B cell (primary cell): Measurements from ENCODE around the gene GSTA2. TPM values are rescaled to one million over a fixed set of nuclear protein-coding genes. Genes with fewer than 3 reads are reported as not detected.
"Not testable (repeated sequence)": the region's sequence is repeated elsewhere in the genome, so short reads cannot be mapped to it uniquely, and the experiment has no call there.

ENCODE experiments used
- ATAC-seq: fragments of 200-7000 bp; cut with Tn5 transposase; one replicate; pipeline ENCODE4 v1.10.0; 2021; ENCODE audit warnings: low read depth, mild to moderate bottlenecking, moderate number of reproducible peaks, moderate library complexity
- CTCF ChIA-PET: fragments of 350-600 bp; sonication (Branson Sonifier 250); formaldehyde crosslinking; loops from one replicate; lab custom pipeline; 2021; ENCODE audit warnings: antibody characterized with exemption, inconsistent platforms; lab: Charles Lee
- POLR2A ChIA-PET: fragments of 350-600 bp; sonication (Branson Sonifier 250); formaldehyde crosslinking; loops from one replicate; lab custom pipeline; 2021; ENCODE audit warnings: antibody characterized with exemption; lab: Charles Lee
- DNase-seq: peaks from one replicate; pipeline ENCODE4 v3.0.0; 2013
- H2AFZ ChIP-seq: 2 replicates; pipeline ENCODE4 v1.6.1; 2012; ENCODE audit warnings: mild to moderate bottlenecking, low read depth, low read length; ENCODE audit not compliant: insufficient read depth, poor library complexity, severe bottlenecking
- H3K27ac ChIP-seq, 2 donors: 1 replicate in 1 of 2; 2 replicates in 1 of 2; pipeline ENCODE4 v1.5.1; 2012 to 2013; ENCODE audit warnings: low read length in 2 of 2, mild to moderate bottlenecking in 2 of 2, moderate library complexity in 1 of 2
- H3K27me3 ChIP-seq, 4 experiments: fragments of 200-600 bp in 1 of 4; sonication (generic) in 1 of 4; replicated peaks in 1 of 4; 1 replicate in 2 of 4; 2 replicates in 2 of 4; pipeline versions ENCODE4 v1.6.1 to v1.7.0; 2013 to 2016; ENCODE audit warnings: low read length in 3 of 4, mild to moderate bottlenecking in 2 of 4, mixed read lengths in 1 of 4, moderate library complexity in 1 of 4; ENCODE audit not compliant: insufficient read depth in 4 of 4, control insufficient read depth in 3 of 4; ENCODE audit errors: control extremely low read depth in 1 of 4
- H3K36me3 ChIP-seq, 2 experiments: replicated peaks in 1 of 2; 1 replicate in 1 of 2; 2 replicates in 1 of 2; pipeline versions ENCODE4 v1.6.1 to v1.7.1; 2013; ENCODE audit warnings: low read length in 1 of 2; ENCODE audit not compliant: insufficient read depth in 2 of 2, control insufficient read depth in 1 of 2; ENCODE audit errors: control extremely low read depth in 1 of 2, extremely low read depth in 1 of 2
- H3K4me1 ChIP-seq, 2 donors: fragments of 200-600 bp in 1 of 2; sonication (generic) in 1 of 2; 1 replicate in 1 of 2; 2 replicates in 1 of 2; pipeline versions ENCODE4 v1.5.1 to v1.6.1; 2013 to 2017; ENCODE audit warnings: low read length in 2 of 2; ENCODE audit not compliant: control insufficient read depth in 2 of 2, insufficient read depth in 2 of 2
- H3K4me2 ChIP-seq: replicated peaks from 2 replicates; pipeline ENCODE3; 2012; ENCODE audit warnings: mild to moderate bottlenecking, low read depth, low read length; ENCODE audit not compliant: poor library complexity, severe bottlenecking
- H3K4me3 ChIP-seq, 5 experiments: fragments of 200-600 bp in 1 of 5; sonication (generic) in 1 of 5; 1 replicate in 3 of 5; 2 replicates in 2 of 5; pipeline versions ENCODE4 v1.5.1 to v1.7.0; 2011 to 2016; ENCODE audit warnings: low read length in 4 of 5, mild to moderate bottlenecking in 4 of 5, low read depth in 2 of 5, control low read depth in 1 of 5, moderate library complexity in 1 of 5; ENCODE audit not compliant: insufficient read depth in 1 of 5; ENCODE audit errors: control extremely low read depth in 1 of 5, extremely low read depth in 1 of 5
- H3K79me2 ChIP-seq: fragments of 200-600 bp; sonication (generic); one replicate; pipeline ENCODE4 v1.6.0; 2016; ENCODE audit warnings: low read length; ENCODE audit not compliant: control insufficient read depth, insufficient read depth
- H3K9ac ChIP-seq: fragments of 200-600 bp; sonication (generic); 2 replicates; pipeline ENCODE4 v1.6.1; 2017; ENCODE audit warnings: mild to moderate bottlenecking, low read length, moderate library complexity
- H3K9me3 ChIP-seq, 3 donors: one replicate each; pipeline versions ENCODE4 v1.6.1 to v1.7.1; 2013; ENCODE audit warnings: low read length in 2 of 3; ENCODE audit not compliant: control insufficient read depth in 2 of 3, insufficient read depth in 1 of 3; ENCODE audit errors: control extremely low read depth in 1 of 3
- H4K20me1 ChIP-seq: 2 replicates; pipeline ENCODE4 v1.6.0; 2012; ENCODE audit warnings: mild to moderate bottlenecking, low read length; ENCODE audit not compliant: insufficient read depth, control insufficient read depth, poor library complexity, severe bottlenecking
- H3K27ac Mint-ChIP-seq: one replicate; pipeline ENCODE4 v1.8.0; 2021; ENCODE audit warnings: mixed read lengths
- H3K27me3 Mint-ChIP-seq: one replicate; pipeline ENCODE4 v1.8.0; 2021; ENCODE audit warnings: mixed read lengths
- H3K4me1 Mint-ChIP-seq: one replicate; pipeline ENCODE4 v1.8.0; 2021; ENCODE audit warnings: mixed read lengths
- H3K4me3 Mint-ChIP-seq: one replicate; pipeline ENCODE4 v1.8.0; 2021; ENCODE audit warnings: mixed read lengths
- H3K9me3 Mint-ChIP-seq: one replicate; pipeline ENCODE4 v1.8.0; 2022; ENCODE audit warnings: mixed read lengths; ENCODE audit not compliant: insufficient read depth
- CTCF ChIP-seq: fragments of 200-600 bp; IDR thresholded peaks from one replicate; pipeline ENCODE4 v1.8.0; 2022; ENCODE audit warnings: antibody characterized with exemption, mild to moderate bottlenecking
- EZH2 ChIP-seq: IDR thresholded peaks from 2 replicates; pipeline ENCODE4 v1.6.1; 2012; ENCODE audit warnings: borderline replicate concordance, low read depth, mild to moderate bottlenecking, moderate library complexity, low read length; ENCODE audit not compliant: insufficient read depth, poor library complexity, severe bottlenecking
- WGBS: methylation state at CpG from one replicate; pipeline ENCODE4 v1.1.5; 2013; ENCODE audit warnings: missing lambda C conversion rate; ENCODE audit not compliant: insufficient coverage; 5-methylcytosine and 5-hydroxymethylcytosine counted together
- intact Hi-C: fragments of 100-400 bp; cut with micrococcal nuclease; formaldehyde crosslinking; loops from one replicate; pipeline ENCODE4 v1.10.0; 2022
- polyA plus RNA-seq: library from polyadenylated mRNA; depleted of rRNA; stranded (reverse); fragments of >200 nt; gene quantifications from 2 replicates; pipeline ENCODE4 v1.2.3, GENCODE V29; 2012
- total RNA-seq, 2 donors: library from RNA; stranded (reverse); fragments of 120-200 nt in 1 of 2; gene quantifications; 1 replicate in 1 of 2; 2 replicates in 1 of 2; pipeline versions ENCODE4 v1.2.3 to v1.2.4, GENCODE V29; 2013 to 2022

Gene GSTA2
- total and polyA plus RNA-seq, 2 donors (not counting 1 experiment from before 2014, with no cell fraction given): not detected

- H3K9me3 ChIP-seq, H3K79me2 ChIP-seq, H3K36me3 ChIP-seq, H3K9me3 Mint-ChIP-seq, POLR2A ChIA-PET, H3K4me3 Mint-ChIP-seq, H3K27ac Mint-ChIP-seq, H3K27me3 ChIP-seq, H3K4me2 ChIP-seq, H3K27ac ChIP-seq, H3K9ac ChIP-seq, H3K4me3 ChIP-seq, H4K20me1 ChIP-seq, H3K4me1 Mint-ChIP-seq, intact Hi-C loops, DNase-seq, ATAC-seq, H2AFZ ChIP-seq, CTCF ChIA-PET, H3K4me1 ChIP-seq: not testable (repeated sequence)
- H3K27me3 Mint-ChIP-seq: peaks cover 27% of the 10 kb centered on the region
- WGBS: no CpG with 5 or more reads among the region's 2 CpGs
Measured at GRCh38 chr6:52794366-52794765, 31.1 kb upstream of the GSTA2 start.

GRCh38 chr6:52790861-52791260 is 27.6 kb upstream of the GSTA2 start:
- TF ChIP-seq EZH2 (no peak), CTCF (no peak)
- Histone ChIP-seq H3K9ac (no peak overlapping the region), H3K9me3 (peaks cover 0 to 15% (median 0%) of the 10 kb centered on the region in 3 donors), H3K27ac (no peak overlapping the region), H3K4me1 (no peaks in the 10 kb centered on the region), H4K20me1 (no peaks in the 10 kb centered on the region), H3K36me3 (no peaks in the 10 kb centered on the region), H3K4me2 (no peak overlapping the region), H3K27me3 (no peaks in the 10 kb centered on the region), H3K4me3 (no peak overlapping the region), H2AFZ (no peak overlapping the region), H3K79me2 (no peaks in the 10 kb centered on the region)
- ChIA-PET CTCF (no interaction called here), POLR2A (no interaction called here)
- ATAC-seq: no peak
- no CpG with 5 or more reads among the region's 1 CpG for WGBS
- Mint-ChIP-seq H3K4me1 (no peaks in the 10 kb centered on the region), H3K27ac (no peak overlapping the region), H3K27me3 (peaks cover 16% of the 10 kb centered on the region), H3K4me3 (no peak overlapping the region), H3K9me3 (peaks cover 2% of the 10 kb centered on the region)
- no peak for DNase-seq
- intact Hi-C loops: no loop called here

- H3K27ac ChIP-seq, H3K4me2 ChIP-seq, H3K4me3 ChIP-seq, H3K4me1 ChIP-seq, H3K9ac ChIP-seq, POLR2A ChIA-PET, CTCF ChIA-PET, H3K9me3 Mint-ChIP-seq, H3K27ac Mint-ChIP-seq, DNase-seq, intact Hi-C loops, H3K27me3 ChIP-seq, H3K79me2 ChIP-seq, H4K20me1 ChIP-seq, H3K4me1 Mint-ChIP-seq, H3K36me3 ChIP-seq, H2AFZ ChIP-seq, H3K4me3 Mint-ChIP-seq, ATAC-seq: not testable (repeated sequence)
- peaks cover 0 to 15% (median 0%) of the 10 kb centered on the region in 3 donors for H3K9me3 ChIP-seq
- peaks cover 14% of the 10 kb centered on the region for H3K27me3 Mint-ChIP-seq
- WGBS: no CpG with 5 or more reads among the region's 1 CpG
Measured at GRCh38 chr6:52789658-52790057, 26.4 kb upstream of the GSTA2 start.
